Immature natural killer cell (primary cell): ENCODE measurements around the gene GPR155. TPM values are rescaled to one million over a fixed set of nuclear protein-coding genes. Genes with fewer than 3 reads are reported as not detected.
"Not testable (repeated sequence)": the region's sequence is repeated elsewhere in the genome, so short reads cannot be mapped to it uniquely, and the experiment has no call there.

Experiments used
- DNase-seq, 3 donors: peaks; one replicate each; pipeline ENCODE4 v3.0.0; 2022; ENCODE audit warnings: mixed read lengths in 1 of 3
- H3K27ac Mint-ChIP-seq, 6 donors: one replicate each; pipeline ENCODE4 v1.8.0; 2020; ENCODE audit warnings: mixed read lengths in 6 of 6, mild to moderate bottlenecking in 5 of 6, inconsistent platforms in 4 of 6, moderate library complexity in 3 of 6
- H3K27me3 Mint-ChIP-seq, 3 donors: one replicate each; pipeline ENCODE4 v1.8.0; 2020 to 2021; ENCODE audit warnings: low read depth in 3 of 3, mild to moderate bottlenecking in 3 of 3, mixed read lengths in 3 of 3, moderate library complexity in 3 of 3, inconsistent platforms in 1 of 3
- H3K36me3 Mint-ChIP-seq, 3 donors: one replicate each; pipeline ENCODE4 v1.8.0; 2020; ENCODE audit warnings: mixed read lengths in 3 of 3, inconsistent platforms in 2 of 3, mild to moderate bottlenecking in 2 of 3
- H3K4me1 Mint-ChIP-seq, 2 donors: one replicate each; pipeline ENCODE4 v1.8.0; 2020; ENCODE audit warnings: inconsistent platforms in 2 of 2, mild to moderate bottlenecking in 2 of 2, mixed read lengths in 2 of 2, moderate library complexity in 1 of 2
- H3K4me3 Mint-ChIP-seq, 5 donors: one replicate each; pipeline ENCODE4 v1.8.0; 2020; ENCODE audit warnings: mild to moderate bottlenecking in 5 of 5, mixed read lengths in 5 of 5, inconsistent platforms in 3 of 5, moderate library complexity in 3 of 5
- H3K9me3 Mint-ChIP-seq, 6 donors: one replicate each; pipeline ENCODE4 v1.8.0; 2020; ENCODE audit warnings: mild to moderate bottlenecking in 6 of 6, mixed read lengths in 6 of 6, inconsistent platforms in 4 of 6, moderate library complexity in 3 of 6
- polyA plus RNA-seq, 3 donors: library from polyadenylated mRNA; unstranded; fragments of 300-500 nt; fragmentation: Illumina TruSeq; gene quantifications; one replicate each; pipeline ENCODE4 v1.2.3, GENCODE V29; 2021

The GPR155 gene
- polyA plus RNA-seq, 3 donors from 2014 or later, result 2.7 to 5.9 (median 3.2) TPM

DNA sequence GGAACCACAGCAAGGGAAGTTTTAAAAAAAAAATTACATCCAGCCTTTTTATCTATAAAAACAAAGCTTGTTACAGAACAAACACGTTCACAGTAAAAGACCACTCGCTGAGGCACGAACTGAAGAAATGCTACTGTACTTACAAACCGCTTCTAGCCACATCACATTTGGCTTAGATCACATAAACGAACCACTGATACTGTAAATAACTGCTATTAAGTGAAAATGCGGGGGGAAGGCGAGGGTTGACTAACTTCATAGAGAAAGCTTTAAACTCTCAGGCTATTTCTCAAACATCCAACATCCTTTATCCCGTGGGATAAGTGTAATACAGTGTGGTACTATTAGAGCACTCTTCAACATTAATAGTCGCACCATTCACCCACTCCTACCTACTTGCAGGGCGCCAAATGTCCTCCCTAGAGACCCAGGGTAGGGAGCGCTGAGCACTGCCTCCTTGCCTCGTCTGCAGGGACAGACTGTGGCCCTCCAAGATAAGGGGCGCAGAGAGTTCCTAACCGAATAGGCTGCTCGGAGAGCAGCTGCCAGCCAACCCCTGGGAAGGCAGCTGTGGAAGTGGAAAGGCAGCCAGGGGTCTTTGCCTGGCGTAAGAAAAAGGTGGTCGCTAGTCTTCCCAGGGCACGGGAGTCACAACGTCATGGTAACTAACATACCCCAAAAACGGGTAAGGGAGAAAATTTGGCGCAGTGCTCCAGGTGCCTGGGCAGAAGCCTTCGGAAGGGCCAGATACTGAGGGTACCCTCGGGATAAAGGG, 854 bp downstream of the GPR155 start:
- no peaks in the 10 kb centered on the region for H3K9me3 Mint-ChIP-seq
- peaks cover 2 to 4% (median 4%) of the 10 kb centered on the region in 3 donors for H3K27me3 Mint-ChIP-seq
- peaks cover 43 to 58% of the 10 kb centered on the region in 2 donors for H3K4me1 Mint-ChIP-seq

DNA sequence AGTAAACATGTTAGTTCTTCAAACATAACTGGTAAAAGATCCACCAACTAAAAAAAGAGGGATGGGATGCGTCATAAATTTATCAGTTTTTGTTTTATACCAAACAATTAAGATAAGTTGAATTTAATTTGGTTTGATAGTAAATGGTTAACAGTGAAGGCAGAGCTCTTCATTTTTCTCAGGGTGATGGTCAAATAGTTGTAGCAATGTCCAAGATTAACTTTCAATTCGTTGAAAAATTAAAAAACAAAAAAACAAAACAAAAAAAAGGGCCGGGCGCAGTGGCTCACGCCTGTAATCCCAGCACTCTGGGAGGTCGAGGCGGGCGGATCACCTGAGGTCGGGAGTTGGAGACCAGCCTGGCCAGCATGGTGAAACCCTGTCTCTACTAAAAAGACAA, 1.8 kb downstream of the GPR155 start:
- not testable (repeated sequence) for H3K27me3 Mint-ChIP-seq
- H3K27ac Mint-ChIP-seq, result peak overlapping the region in 1 of 6 donors; percentile 34

More for the DNA sequence above, 854 bp downstream of the GPR155 start:
- Mint-ChIP-seq H3K4me3 (peak overlapping the region; percentile 88 to 99 (median 96)), H3K36me3 (peaks cover 5 to 12% (median 10%) of the 10 kb centered on the region in 3 donors), H3K27ac (peak overlapping the region; percentile 70 to 95 (median 89))
- peak in 2 of 3 donors; percentile 22 to 24 for DNase-seq

DNA sequence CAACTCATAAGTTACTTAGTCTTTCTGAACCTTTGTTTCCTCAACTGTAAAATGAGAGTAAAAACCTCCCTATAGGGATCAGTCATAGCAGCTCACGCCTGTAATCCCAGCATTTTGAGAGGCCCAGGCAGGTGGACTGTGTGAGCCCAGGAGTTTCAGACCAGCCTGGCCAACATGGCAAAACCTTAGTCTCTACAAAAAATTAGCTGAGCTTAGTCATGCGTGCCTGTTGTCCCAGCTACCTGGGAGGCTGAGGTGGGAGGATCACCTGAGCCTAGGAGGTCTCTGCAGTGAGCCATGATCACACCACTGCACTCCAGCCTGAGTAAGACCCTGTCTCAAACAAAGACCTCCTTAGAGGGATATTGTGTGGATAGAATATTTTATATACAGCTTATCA, 2.3 kb downstream of the GPR155 start:
- DNase-seq, result no peak
- Mint-ChIP-seq H3K4me1 (peaks cover 32 to 44% of the 10 kb centered on the region in 2 donors), H3K27ac (peak overlapping the region in 1 of 6 donors; percentile 34), H3K36me3 (peaks cover 8 to 18% (median 17%) of the 10 kb centered on the region in 3 donors), H3K4me3 (peak overlapping the region; percentile 26 to 69 (median 63)), H3K9me3 (no peaks in the 10 kb centered on the region), H3K27me3 (peaks cover 2 to 4% (median 4%) of the 10 kb centered on the region in 3 donors)

More for the DNA sequence above, 1.8 kb downstream of the GPR155 start:
- Mint-ChIP-seq H3K4me1 (peaks cover 36 to 49% of the 10 kb centered on the region in 2 donors), H3K36me3 (peaks cover 5 to 14% (median 12%) of the 10 kb centered on the region in 3 donors), H3K4me3 (peak overlapping the region; percentile 26 to 69 (median 63))
- H3K9me3 Mint-ChIP-seq, DNase-seq: not testable (repeated sequence)

DNA sequence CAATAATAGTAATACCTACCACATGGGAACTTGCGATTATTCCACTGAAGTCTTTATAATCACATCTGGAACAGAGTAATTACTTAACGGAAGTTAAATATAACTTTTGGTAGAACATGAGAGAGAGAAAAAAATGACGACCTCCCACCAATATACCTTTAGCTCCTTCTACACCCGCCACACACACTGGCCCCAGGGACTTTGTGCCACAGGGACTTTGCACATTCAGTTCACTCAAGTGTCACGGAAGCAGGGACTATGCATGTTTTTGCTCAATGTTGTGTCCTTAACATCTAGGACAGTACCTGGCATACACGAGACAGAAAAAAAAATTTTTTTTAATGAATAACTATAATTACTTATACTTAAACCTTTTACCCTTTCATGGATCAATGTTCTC, 4.0 kb downstream of the GPR155 start:
- no peak overlapping the region for H3K4me3 Mint-ChIP-seq

DNA sequence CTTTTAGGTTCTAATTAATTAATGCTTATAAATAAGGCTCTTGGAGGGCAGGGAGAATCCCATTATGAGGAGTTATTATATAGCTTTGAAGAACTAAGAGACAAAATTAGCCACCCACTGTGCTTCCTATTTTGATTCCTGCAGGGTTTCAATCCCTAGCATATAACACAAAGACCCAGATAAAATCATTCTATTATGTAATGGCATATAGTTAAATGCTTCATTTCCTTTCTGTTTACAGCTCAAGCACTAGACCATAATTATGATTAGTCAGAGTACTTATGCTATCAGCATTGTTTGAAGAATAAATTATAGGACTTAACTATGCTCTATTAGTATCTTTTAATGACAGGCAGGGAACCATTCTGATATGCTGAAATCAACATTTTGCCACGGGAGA, 9.1 kb downstream of the GPR155 start:
- no peaks in the 10 kb centered on the region for H3K9me3 Mint-ChIP-seq
- no peaks in the 10 kb centered on the region for H3K4me1 Mint-ChIP-seq
- no peak for DNase-seq
- no peak overlapping the region for H3K27ac Mint-ChIP-seq
- no peak overlapping the region for H3K4me3 Mint-ChIP-seq
- peaks cover 12 to 36% (median 28%) of the 10 kb centered on the region in 3 donors for H3K36me3 Mint-ChIP-seq
- H3K27me3 Mint-ChIP-seq, result peaks cover 0 to 3% (median 3%) of the 10 kb centered on the region in 3 donors

More for the DNA sequence above, 4.0 kb downstream of the GPR155 start:
- Mint-ChIP-seq H3K4me1 (peaks cover 17 to 27% of the 10 kb centered on the region in 2 donors), H3K27me3 (peaks cover 0 to 4% (median 4%) of the 10 kb centered on the region in 3 donors), H3K9me3 (no peaks in the 10 kb centered on the region), H3K36me3 (peaks cover 12 to 27% (median 23%) of the 10 kb centered on the region in 3 donors), H3K27ac (no peak overlapping the region)
- no peak for DNase-seq

DNA sequence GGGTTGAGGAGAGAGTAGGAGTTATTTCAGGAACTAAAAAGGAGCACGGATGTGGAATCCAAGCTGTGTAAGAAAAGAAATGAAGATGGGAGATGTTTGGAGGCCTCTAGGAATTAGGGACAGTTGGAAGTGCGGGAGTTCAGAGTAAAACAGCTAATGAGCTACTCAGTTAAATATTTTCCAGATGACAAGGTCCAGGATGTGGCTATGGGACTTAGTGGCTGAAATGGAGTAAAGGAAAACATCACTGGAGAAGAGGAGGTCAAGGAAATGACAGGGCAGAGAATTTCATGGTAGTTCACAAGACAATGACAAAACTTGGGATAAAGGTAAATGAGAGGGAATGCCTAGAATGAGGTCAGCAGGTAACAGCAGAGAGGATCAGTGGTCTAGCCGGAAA, 13.0 kb downstream of the GPR155 start:
- H3K9me3 Mint-ChIP-seq, result no peaks in the 10 kb centered on the region
- no peak overlapping the region for H3K4me3 Mint-ChIP-seq
- no peak overlapping the region for H3K27ac Mint-ChIP-seq
- H3K27me3 Mint-ChIP-seq, result peaks cover 0 to 3% (median 0%) of the 10 kb centered on the region in 3 donors
- H3K36me3 Mint-ChIP-seq, result peaks cover 0 to 15% (median 11%) of the 10 kb centered on the region in 3 donors
- H3K4me1 Mint-ChIP-seq, result no peaks in the 10 kb centered on the region
- DNase-seq, result no peak

DNA sequence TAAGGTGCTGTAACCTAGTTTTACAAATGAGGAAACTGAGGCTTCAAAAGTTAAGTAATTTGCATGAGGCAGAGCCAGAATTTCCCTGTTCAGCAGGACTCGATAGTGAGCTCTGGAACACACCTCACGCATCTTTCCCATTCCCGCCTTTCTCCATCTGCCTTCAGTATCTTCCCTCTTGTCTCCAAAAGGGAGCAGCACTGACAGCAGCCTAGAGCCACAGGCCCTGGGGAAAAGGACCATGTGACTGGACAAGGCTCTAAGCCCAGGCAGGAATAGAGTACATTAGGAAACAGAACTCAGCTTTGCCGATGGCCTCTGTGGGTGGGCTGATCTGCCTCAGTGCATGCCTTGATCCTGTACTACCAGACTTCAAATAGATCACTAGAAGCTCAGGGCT, 21.5 kb downstream of the GPR155 start:
- Mint-ChIP-seq H3K27ac (no peak overlapping the region), H3K4me3 (no peak overlapping the region), H3K9me3 (no peaks in the 10 kb centered on the region), H3K27me3 (no peaks in the 10 kb centered on the region), H3K4me1 (no peaks in the 10 kb centered on the region), H3K36me3 (peaks cover 0 to 16% (median 3%) of the 10 kb centered on the region in 3 donors)
- DNase-seq, result no peak

DNA sequence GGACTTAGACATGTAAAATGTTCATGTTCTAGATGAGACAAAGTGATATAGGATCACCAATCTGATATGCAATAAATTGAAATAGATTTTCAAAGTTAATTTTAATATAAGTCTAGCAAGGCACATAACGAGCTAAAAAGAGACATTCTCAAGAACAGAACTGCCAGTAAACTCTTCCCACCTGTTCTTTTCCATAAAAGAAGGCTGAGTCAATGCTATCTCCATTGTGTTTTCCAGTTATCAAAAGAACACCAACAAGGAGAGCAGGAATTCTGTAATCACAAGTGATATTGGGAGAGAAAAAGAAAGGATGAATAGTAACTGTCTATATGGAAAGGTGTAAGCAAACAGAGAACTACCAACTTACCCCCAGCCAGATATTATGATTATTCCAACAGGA, 25.6 kb downstream of the GPR155 start:
- no peaks in the 10 kb centered on the region for H3K27me3 Mint-ChIP-seq
- no peak for DNase-seq
- no peaks in the 10 kb centered on the region for H3K4me1 Mint-ChIP-seq
- no peak overlapping the region for H3K27ac Mint-ChIP-seq
- peaks cover 0 to 6% (median 0%) of the 10 kb centered on the region in 3 donors for H3K36me3 Mint-ChIP-seq
- no peak overlapping the region for H3K4me3 Mint-ChIP-seq
- no peaks in the 10 kb centered on the region for H3K9me3 Mint-ChIP-seq

DNA sequence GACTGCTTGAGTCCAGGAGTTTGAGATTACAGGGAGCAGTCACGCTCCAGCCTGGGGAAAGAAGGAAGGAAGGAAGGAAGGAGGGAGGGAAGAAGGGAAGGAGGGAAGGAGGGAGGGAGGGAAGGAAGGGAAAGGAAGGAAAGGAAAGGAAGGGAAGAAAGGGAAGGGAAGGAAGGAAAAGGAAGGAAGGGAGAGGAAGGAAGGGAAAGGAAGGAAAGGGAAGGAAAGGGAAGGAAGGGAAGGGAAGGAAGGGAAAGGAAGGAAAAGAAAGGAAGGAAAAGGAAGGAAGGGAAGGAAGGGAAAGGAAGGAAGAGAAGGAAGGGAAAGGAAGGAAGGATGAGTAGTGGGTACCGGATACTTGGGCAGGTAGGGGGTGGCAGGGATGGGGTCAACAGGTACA, 32.3 kb downstream of the GPR155 start:
- Mint-ChIP-seq H3K4me1 (no peaks in the 10 kb centered on the region), H3K4me3 (no peak overlapping the region), H3K27me3 (peaks cover 0 to under 1% (median 0%) of the 10 kb centered on the region in 3 donors), H3K36me3 (peaks cover 0 to 20% (median 10%) of the 10 kb centered on the region in 3 donors), H3K27ac (no peak overlapping the region), H3K9me3 (no peaks in the 10 kb centered on the region)
- DNase-seq, result no peak

DNA sequence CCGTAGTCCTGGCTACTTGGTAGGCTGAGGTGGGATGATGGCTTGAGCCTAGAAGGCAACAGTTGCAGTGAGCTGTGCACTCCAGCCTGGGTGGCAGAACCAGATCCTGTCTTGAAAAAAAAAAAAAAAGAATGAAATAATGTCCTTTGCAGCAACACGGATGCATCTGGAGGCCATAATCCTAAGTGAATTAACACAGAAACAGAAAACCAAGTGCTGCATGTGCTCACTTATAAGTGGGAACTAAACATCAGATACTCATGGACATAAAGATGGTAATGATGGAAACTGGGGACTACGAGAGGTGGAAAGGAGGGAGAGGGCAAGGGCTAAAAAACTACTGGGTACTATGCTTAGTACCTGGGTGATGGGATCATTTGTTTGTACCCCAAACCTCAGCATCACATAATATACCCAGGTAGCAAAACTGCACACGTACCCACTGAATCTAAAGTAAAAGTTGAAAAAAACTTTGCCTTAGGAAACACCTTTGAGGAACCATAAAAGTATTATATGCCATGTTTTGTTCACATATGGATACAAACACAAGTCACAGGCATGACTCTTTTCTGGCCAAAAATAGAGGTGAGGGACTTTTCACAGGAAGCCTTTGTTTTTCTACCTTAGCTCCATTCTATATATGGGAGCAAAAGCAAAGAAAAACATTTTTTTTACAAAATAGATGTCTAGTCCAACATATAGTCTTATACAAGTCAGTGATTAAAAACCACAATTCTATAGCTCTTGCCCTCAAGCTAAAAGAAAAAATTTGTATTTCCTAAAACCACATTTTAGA, 36.6 kb downstream of the GPR155 start:
- no peak overlapping the region for H3K27ac Mint-ChIP-seq
- H3K4me1 Mint-ChIP-seq, result no peaks in the 10 kb centered on the region
- no peak for DNase-seq
- H3K36me3 Mint-ChIP-seq, result peaks cover 12 to 25% (median 13%) of the 10 kb centered on the region in 3 donors
- H3K9me3 Mint-ChIP-seq, result no peaks in the 10 kb centered on the region
- peaks cover 0 to 2% (median 0%) of the 10 kb centered on the region in 3 donors for H3K27me3 Mint-ChIP-seq
- no peak overlapping the region for H3K4me3 Mint-ChIP-seq

DNA sequence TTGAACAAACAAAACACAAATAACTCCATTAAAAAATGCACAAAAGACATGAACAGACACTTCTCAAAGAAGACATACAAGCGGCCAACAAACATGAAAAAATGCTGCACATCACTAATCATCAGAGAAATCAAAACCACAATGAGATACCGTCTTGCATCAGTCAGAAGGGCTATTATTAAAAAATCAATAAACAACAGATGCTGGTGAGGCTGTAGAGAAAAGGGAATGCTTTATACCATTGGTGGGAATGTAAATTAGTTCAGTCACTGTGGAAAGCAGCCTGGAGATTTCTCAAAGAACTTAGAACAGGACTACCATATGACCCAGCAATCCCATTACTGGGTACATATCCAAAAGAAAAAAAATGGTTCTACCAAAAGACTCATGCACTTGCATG, 37.8 kb downstream of the GPR155 start:
- Mint-ChIP-seq H3K27ac (no peak overlapping the region), H3K36me3 (peaks cover 16 to 26% (median 18%) of the 10 kb centered on the region in 3 donors), H3K9me3 (no peaks in the 10 kb centered on the region), H3K27me3 (peaks cover 0 to 2% (median 0%) of the 10 kb centered on the region in 3 donors), H3K4me1 (no peaks in the 10 kb centered on the region), H3K4me3 (no peak overlapping the region)
- no peak for DNase-seq

DNA sequence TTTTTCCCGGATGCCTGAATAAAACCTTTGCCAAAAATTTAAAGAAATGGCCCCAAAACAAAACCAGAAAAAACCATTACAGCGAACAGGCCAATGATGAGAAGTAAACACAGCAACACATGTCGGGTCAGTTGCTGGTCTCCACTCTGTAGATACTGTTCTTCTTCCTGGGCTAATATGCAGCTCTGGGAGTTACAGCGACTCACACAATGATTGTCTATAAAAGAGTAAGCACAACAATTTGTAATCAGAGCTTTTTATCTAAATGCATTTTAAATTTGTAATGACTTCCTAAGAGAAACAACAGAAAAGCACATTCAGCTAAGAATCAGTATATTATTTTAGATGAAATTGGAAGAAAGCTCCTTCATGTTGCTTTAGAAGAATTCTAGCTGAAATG, 40.3 kb downstream of the GPR155 start:
- no peak for DNase-seq
- Mint-ChIP-seq H3K27ac (no peak overlapping the region), H3K27me3 (peaks cover 0 to 2% (median 0%) of the 10 kb centered on the region in 3 donors), H3K9me3 (no peaks in the 10 kb centered on the region), H3K4me1 (no peaks in the 10 kb centered on the region), H3K36me3 (peaks cover 18 to 23% (median 18%) of the 10 kb centered on the region in 3 donors), H3K4me3 (no peak overlapping the region)

DNA sequence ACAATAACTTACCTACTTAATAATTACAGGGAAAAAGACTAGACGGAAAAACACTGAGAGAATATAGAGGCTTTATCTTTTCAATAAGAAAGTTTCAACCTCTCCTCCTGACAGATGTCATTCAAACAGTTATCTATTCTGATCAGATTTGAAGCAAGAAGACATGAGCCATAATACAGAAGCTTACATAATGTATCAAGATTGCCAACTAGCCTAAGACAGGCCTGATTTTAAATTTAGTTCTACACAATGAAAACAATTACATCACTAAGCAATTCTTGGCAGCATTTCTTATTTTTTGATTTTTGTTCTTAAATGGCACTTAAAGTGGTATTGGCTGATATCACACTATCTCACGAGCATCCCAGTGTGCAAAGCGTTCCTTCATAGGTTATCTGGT, 41.6 kb downstream of the GPR155 start:
- Mint-ChIP-seq H3K27me3 (peaks cover 0 to 2% (median 2%) of the 10 kb centered on the region in 3 donors), H3K27ac (no peak overlapping the region), H3K4me1 (no peaks in the 10 kb centered on the region), H3K4me3 (no peak overlapping the region), H3K36me3 (peaks cover 18 to 26% (median 21%) of the 10 kb centered on the region in 3 donors), H3K9me3 (no peaks in the 10 kb centered on the region)
- no peak for DNase-seq

DNA sequence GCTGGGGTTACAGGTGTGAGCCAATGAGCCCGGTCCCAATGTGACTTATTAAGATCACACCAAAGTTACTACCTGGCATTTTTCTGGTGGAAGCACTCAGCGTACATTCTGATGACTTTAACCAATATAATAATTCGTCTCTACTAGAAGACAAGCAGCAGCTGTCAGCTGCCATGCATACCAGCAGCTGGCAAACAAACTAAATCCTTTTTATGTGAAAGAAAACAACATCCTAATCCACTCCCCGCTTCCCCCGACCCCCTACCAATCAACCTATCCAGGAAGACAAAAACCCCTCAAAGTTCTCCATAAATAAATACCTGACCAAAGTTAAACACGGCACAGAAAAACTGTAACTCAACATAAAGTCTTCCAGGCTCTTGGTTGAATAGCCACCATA, 42.1 kb downstream of the GPR155 start:
- Mint-ChIP-seq H3K9me3 (no peaks in the 10 kb centered on the region), H3K27me3 (peaks cover 0 to 2% (median 2%) of the 10 kb centered on the region in 3 donors), H3K4me3 (no peak overlapping the region), H3K36me3 (peaks cover 18 to 26% (median 25%) of the 10 kb centered on the region in 3 donors), H3K27ac (no peak overlapping the region), H3K4me1 (no peaks in the 10 kb centered on the region)
- DNase-seq, result no peak
